Hematopoietic multipotent progenitor cell treated with erythropoietin and hydrocortisone succinate and interleukin-3 and kit ligand, for 4 days (in vitro differentiated cells): ENCODE results near the gene NEMF.
A peak's percentile ranks its signal among the peaks of the same experiment; 100 is the strongest.
"Not testable (repeated sequence)": the region's sequence is repeated elsewhere in the genome, so short reads cannot be mapped to it uniquely, and the experiment has no call there.

Experiments used
- DNase-seq: peaks from one replicate; pipeline ENCODE4 v3.0.0-alpha.2; 2015

NEMF gene

DNA sequence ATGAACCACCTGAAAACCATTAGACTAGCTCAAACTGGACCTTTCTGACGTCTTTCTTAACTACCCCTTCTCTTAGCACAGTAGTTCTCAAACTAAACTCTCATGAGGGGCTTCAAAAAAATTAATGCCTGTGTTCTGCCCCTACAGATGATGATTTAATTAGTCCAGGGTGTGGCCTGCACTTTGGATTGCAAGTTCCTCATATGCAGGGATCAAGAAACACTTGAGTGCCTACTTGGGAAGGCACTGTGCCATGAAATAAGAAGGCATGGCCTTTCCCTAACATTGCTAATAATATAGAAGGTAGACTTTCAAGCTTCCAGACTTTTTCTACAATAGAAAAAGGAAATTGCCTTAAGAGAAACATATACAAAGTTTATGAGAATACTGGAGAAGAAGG is 107.4 kb downstream of the NEMF start:
- no peak for DNase-seq

DNA sequence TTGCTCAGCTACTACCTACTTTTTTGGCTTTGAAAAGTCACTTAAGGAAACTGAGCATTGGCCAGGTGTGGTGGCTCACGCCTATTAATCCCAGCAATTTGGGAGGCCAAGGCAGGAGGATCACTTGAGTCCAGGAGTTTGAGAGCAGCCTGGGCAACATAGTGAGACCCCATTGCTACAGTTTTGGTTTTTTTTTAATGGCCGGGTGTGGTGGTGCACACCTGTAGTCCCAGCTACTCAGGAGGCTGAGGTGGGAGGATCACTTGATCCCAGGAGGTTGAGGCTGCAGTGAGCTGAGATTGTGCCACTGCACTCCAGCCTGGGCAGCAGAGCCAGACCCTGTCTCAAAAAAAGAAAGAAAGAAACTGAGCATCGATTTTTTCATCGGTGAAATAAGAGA is 116.9 kb downstream of the NEMF start:
- not testable (repeated sequence) for DNase-seq

DNA sequence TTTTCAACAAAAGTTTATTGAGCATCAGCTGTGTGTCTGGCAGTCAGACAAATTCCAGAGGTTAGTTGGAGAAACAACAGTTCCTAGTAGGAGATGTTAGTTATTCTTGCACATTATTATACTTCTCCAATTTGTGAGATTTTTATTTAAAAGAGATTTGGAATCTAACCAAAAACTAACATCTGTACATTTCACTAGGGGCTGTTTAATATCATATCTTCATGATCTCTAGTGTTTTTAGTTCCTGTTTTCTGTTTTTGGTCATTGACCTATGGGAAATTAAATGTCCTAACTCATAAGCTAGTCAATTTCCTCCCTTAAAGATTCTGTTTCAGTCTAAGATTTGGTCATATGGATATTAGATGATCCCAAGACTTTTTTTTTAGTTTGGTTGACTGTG is 118.8 kb downstream of the NEMF start:
- DNase-seq = peak; percentile 65

DNA sequence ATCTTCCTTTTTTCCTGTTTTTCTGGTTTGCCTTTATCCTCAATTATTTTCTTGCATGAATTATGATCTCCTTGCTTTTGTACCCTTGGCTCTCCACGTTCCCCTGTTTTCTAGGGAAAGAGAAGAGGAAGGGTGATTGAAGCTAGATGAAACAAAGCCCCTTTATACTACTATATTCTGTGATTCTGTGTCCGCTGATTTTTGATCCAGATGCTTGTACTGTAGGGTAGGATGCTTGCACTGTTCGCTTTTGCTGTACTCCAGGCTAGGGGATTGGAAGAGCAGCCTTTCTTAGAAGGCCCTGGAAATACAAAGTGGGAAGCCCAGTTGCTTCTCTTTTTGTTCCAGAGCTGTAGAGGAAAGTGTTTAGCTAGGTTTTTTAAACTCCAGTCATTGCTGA is 119.7 kb downstream of the NEMF start:
- DNase-seq = no peak
